Liver (tissue), 9 donors: Measurements from ENCODE around the gene HOATZ. TPM values are rescaled to one million over a fixed set of nuclear protein-coding genes. Genes with fewer than 3 reads are reported as not detected.

Source experiments
- DNase-seq: peaks from one replicate; pipeline ENCODE4 v3.0.0-alpha.2; 2017; ENCODE audit warnings: low spot score
- H3K27ac ChIP-seq, 2 donors: one replicate each; pipeline ENCODE4 v1.7.0; 2013; ENCODE audit warnings: inconsistent platforms in 2 of 2, low read length in 2 of 2, control low read depth in 1 of 2, low read depth in 1 of 2, mild to moderate bottlenecking in 1 of 2
- H3K27me3 ChIP-seq, 4 donors: one replicate each; pipeline versions ENCODE4 v1.6.1 to v1.7.0; 2013; ENCODE audit warnings: low read length in 3 of 4, inconsistent platforms in 1 of 4, mild to moderate bottlenecking in 1 of 4, moderate library complexity in 1 of 4; ENCODE audit not compliant: control insufficient read depth in 4 of 4, insufficient read depth in 4 of 4
- H3K36me3 ChIP-seq, 4 donors: one replicate each; pipeline versions ENCODE4 v1.6.1 to v1.7.0; 2013; ENCODE audit warnings: low read length in 3 of 4, mild to moderate bottlenecking in 3 of 4, low read depth in 1 of 4, moderate library complexity in 1 of 4; ENCODE audit not compliant: control insufficient read depth in 4 of 4, insufficient read depth in 3 of 4
- H3K4me1 ChIP-seq, 4 donors: one replicate each; pipeline versions ENCODE4 v1.6.1 to v1.7.0; 2013; ENCODE audit warnings: low read length in 3 of 4, mild to moderate bottlenecking in 3 of 4, moderate library complexity in 1 of 4; ENCODE audit not compliant: control insufficient read depth in 4 of 4, insufficient read depth in 4 of 4
- H3K4me3 ChIP-seq, 3 donors: one replicate each; pipeline versions ENCODE4 v1.6.1 to v1.7.0; 2013; ENCODE audit warnings: low read length in 3 of 3, control low read depth in 1 of 3, low read depth in 1 of 3, mild to moderate bottlenecking in 1 of 3
- H3K9ac ChIP-seq, 2 donors: one replicate each; pipeline ENCODE4 v1.7.0; 2013; ENCODE audit warnings: low read length in 2 of 2, mild to moderate bottlenecking in 2 of 2, moderate library complexity in 2 of 2, control low read depth in 1 of 2, low read depth in 1 of 2
- H3K9me3 ChIP-seq, 4 donors: one replicate each; pipeline versions ENCODE4 v1.6.1 to v1.7.0; 2013; ENCODE audit warnings: low read length in 3 of 4; ENCODE audit not compliant: control insufficient read depth in 4 of 4
- EGR1 ChIP-seq, 2 donors: IDR thresholded peaks; 2 replicates each; pipeline ENCODE4 v1.6.1; 2016 to 2018; ENCODE audit warnings: antibody characterized with exemption in 2 of 2, low read depth in 2 of 2
- FOXA1 ChIP-seq: IDR thresholded peaks from 2 replicates; pipeline ENCODE4 v1.6.1; 2016; ENCODE audit warnings: antibody characterized with exemption
- FOXA2 ChIP-seq: IDR thresholded peaks from 2 replicates; pipeline ENCODE4 v1.6.1; 2016; ENCODE audit warnings: antibody characterized with exemption
- GABPA ChIP-seq, 2 donors: IDR thresholded peaks in 1 of 2; conservative IDR thresholded peaks in 1 of 2; 2 replicates each; pipeline ENCODE4 v1.6.1; 2016; ENCODE audit warnings: antibody characterized with exemption in 2 of 2, mild to moderate bottlenecking in 1 of 2, moderate library complexity in 1 of 2
- HNF4G ChIP-seq: IDR thresholded peaks from 2 replicates; pipeline ENCODE4 v1.6.1; 2016; ENCODE audit warnings: antibody characterized with exemption
- JUND ChIP-seq, 2 donors: IDR thresholded peaks; 2 replicates each; pipeline ENCODE4 v1.6.1; 2016; ENCODE audit warnings: antibody characterized with exemption in 2 of 2
- NR2F2 ChIP-seq: IDR thresholded peaks from 2 replicates; pipeline ENCODE4 v1.6.1; 2016; ENCODE audit warnings: antibody characterized with exemption
- SP1 ChIP-seq: IDR thresholded peaks from 2 replicates; pipeline ENCODE4 v1.6.1; 2018; ENCODE audit warnings: antibody characterized with exemption, mild to moderate bottlenecking
- TAF1 ChIP-seq: conservative IDR thresholded peaks from 2 replicates; pipeline ENCODE4 v1.6.1; 2016; ENCODE audit warnings: antibody characterized with exemption, mild to moderate bottlenecking
- YY1 ChIP-seq: IDR thresholded peaks from 2 replicates; pipeline ENCODE4 v1.6.1; 2016; ENCODE audit warnings: antibody characterized with exemption, mild to moderate bottlenecking
- WGBS: extraction: QIAGEN DNeasy Blood & Tissue Kit; methylation state at CpG from one replicate; pipeline ENCODE4 v1.1.7; 2013; 5-methylcytosine and 5-hydroxymethylcytosine counted together
- polyA plus RNA-seq, 2 donors: library from polyadenylated mRNA; stranded (reverse) in 1 of 2; unstranded in 1 of 2; fragments of 200-250 nt in 1 of 2; fragments of >200 nt in 1 of 2; fragmentation: Nextera tagmentation in 1 of 2; extraction: Ambion mirVana in 1 of 2; gene quantifications; one replicate each; pipeline versions ENCODE4 v1.2.1 to v1.2.3, GENCODE V29; 2013 to 2015
- total RNA-seq, 2 donors: library from RNA; depleted of rRNA; stranded (reverse); fragments of >200 nt; gene quantifications; one replicate each; pipeline ENCODE4 v1.2.3, GENCODE V29; 2014
- TF ChIP-seq, protein P1 (sequence below): fragments of 150-350 bp; IDR thresholded peaks from 2 replicates; pipeline ENCODE4 v1.5.1; 2017; ENCODE audit warnings: improper control_type of control experiment, low read depth, low read length; ENCODE audit not compliant: missing input control
- TF ChIP-seq, protein P2 (sequence below): IDR thresholded peaks from 2 replicates; pipeline ENCODE4 v1.6.1; 2016; ENCODE audit warnings: antibody characterized with exemption
- TF ChIP-seq, protein P3 (sequence below): IDR thresholded peaks from 2 replicates; pipeline ENCODE4 v1.6.1; 2016; ENCODE audit warnings: antibody characterized with exemption, mild to moderate bottlenecking
- TF ChIP-seq, protein P4 (sequence below): IDR thresholded peaks from 2 replicates; pipeline ENCODE4 v1.6.1; 2016; ENCODE audit warnings: antibody characterized with exemption
- donor health status: healthy.
- donor health status: healthy.
- donor health status: healthy.
- donor health status: healthy.
- donor health status: healthy.

HOATZ gene
- total and polyA plus RNA-seq, 4 donors: not detected

- H3K27me3 ChIP-seq: no peaks in the 10 kb centered on the region
Measured at GRCh38 chr11:111474432-111474831, 40.1 kb upstream of the HOATZ start.

DNA sequence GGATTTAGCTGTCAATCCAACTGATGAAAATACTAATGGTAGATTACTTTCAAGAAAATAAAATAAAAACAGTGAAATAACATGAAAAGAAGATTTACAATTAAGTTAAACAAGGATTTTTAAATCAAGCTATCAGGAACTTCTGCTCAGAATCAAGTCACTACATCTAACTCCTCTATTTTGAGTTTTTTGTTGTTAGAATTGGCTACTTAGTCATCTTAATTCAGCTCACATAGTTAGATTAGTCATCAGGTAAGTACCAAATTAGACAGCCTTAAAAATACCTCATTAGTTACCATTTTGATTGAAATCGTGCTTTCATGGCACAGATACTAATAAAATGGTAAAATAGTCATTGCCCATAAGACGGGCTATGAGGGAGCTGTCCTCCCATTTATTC, 38.2 kb upstream of the HOATZ start:
- H3K4me1 ChIP-seq: no peaks in the 10 kb centered on the region
- 30% methylated on average over 2 of the region's 2 CpGs for WGBS
- no peak overlapping the region for H3K27ac ChIP-seq
- no peak for DNase-seq
- no peak overlapping the region for H3K9ac ChIP-seq
- H3K27me3 ChIP-seq: no peaks in the 10 kb centered on the region
- H3K36me3 ChIP-seq: no peaks in the 10 kb centered on the region
- TF ChIP-seq FOXA1: no peak
- no peak for TF ChIP-seq SP1
- no peak for TF ChIP-seq JUND (IDR thresholded peaks at IDR 0.05)
- no peak for TF ChIP-seq TAF1
- H3K4me3 ChIP-seq: no peak overlapping the region
- no peaks in the 10 kb centered on the region for H3K9me3 ChIP-seq

More at GRCh38 chr11:111474432-111474831, 40.1 kb upstream of the HOATZ start:
- Histone ChIP-seq H3K36me3 (no peaks in the 10 kb centered on the region), H3K27ac (no peak overlapping the region), H3K4me1 (no peaks in the 10 kb centered on the region), H3K4me3 (no peak overlapping the region), H3K9me3 (no peaks in the 10 kb centered on the region), H3K9ac (no peak overlapping the region)
- no peak for DNase-seq
- TF ChIP-seq, protein P1, sequence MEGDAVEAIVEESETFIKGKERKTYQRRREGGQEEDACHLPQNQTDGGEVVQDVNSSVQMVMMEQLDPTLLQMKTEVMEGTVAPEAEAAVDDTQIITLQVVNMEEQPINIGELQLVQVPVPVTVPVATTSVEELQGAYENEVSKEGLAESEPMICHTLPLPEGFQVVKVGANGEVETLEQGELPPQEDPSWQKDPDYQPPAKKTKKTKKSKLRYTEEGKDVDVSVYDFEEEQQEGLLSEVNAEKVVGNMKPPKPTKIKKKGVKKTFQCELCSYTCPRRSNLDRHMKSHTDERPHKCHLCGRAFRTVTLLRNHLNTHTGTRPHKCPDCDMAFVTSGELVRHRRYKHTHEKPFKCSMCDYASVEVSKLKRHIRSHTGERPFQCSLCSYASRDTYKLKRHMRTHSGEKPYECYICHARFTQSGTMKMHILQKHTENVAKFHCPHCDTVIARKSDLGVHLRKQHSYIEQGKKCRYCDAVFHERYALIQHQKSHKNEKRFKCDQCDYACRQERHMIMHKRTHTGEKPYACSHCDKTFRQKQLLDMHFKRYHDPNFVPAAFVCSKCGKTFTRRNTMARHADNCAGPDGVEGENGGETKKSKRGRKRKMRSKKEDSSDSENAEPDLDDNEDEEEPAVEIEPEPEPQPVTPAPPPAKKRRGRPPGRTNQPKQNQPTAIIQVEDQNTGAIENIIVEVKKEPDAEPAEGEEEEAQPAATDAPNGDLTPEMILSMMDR: no peak
- TF ChIP-seq, protein P2, sequence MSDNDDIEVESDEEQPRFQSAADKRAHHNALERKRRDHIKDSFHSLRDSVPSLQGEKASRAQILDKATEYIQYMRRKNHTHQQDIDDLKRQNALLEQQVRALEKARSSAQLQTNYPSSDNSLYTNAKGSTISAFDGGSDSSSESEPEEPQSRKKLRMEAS: no peak
- no peak for TF ChIP-seq EGR1 (IDR thresholded peaks at IDR 0.05; ENCODE audit: low read depth in 2 of 2)
- no peak for TF ChIP-seq FOXA2
- TF ChIP-seq TAF1: no peak
- TF ChIP-seq, protein P3, sequence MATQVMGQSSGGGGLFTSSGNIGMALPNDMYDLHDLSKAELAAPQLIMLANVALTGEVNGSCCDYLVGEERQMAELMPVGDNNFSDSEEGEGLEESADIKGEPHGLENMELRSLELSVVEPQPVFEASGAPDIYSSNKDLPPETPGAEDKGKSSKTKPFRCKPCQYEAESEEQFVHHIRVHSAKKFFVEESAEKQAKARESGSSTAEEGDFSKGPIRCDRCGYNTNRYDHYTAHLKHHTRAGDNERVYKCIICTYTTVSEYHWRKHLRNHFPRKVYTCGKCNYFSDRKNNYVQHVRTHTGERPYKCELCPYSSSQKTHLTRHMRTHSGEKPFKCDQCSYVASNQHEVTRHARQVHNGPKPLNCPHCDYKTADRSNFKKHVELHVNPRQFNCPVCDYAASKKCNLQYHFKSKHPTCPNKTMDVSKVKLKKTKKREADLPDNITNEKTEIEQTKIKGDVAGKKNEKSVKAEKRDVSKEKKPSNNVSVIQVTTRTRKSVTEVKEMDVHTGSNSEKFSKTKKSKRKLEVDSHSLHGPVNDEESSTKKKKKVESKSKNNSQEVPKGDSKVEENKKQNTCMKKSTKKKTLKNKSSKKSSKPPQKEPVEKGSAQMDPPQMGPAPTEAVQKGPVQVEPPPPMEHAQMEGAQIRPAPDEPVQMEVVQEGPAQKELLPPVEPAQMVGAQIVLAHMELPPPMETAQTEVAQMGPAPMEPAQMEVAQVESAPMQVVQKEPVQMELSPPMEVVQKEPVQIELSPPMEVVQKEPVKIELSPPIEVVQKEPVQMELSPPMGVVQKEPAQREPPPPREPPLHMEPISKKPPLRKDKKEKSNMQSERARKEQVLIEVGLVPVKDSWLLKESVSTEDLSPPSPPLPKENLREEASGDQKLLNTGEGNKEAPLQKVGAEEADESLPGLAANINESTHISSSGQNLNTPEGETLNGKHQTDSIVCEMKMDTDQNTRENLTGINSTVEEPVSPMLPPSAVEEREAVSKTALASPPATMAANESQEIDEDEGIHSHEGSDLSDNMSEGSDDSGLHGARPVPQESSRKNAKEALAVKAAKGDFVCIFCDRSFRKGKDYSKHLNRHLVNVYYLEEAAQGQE: no peak

DNA sequence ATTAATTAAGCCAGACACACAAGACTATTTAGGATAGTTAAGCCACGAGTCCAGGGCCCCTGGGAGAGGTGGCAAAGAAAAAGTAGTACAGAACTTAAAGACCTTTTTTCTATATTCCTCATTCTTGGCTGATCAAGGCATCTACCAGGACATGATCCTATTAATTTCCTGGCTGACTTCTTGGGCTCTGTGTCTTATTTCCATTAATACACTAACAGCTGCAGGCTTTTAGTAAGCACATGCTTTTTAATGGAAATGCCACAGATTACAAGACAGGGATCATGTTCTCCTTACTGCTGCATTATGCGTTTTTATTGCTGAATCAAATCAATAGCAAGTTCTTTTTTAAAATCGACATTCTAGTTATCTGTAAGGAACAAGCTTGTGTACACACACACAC, 37.6 kb upstream of the HOATZ start:
- Histone ChIP-seq H3K9me3 (no peaks in the 10 kb centered on the region), H3K4me3 (no peak overlapping the region), H3K27me3 (no peaks in the 10 kb centered on the region), H3K27ac (no peak overlapping the region), H3K36me3 (no peaks in the 10 kb centered on the region), H3K4me1 (no peaks in the 10 kb centered on the region), H3K9ac (no peak overlapping the region)
- WGBS: 53% methylated on average over 3 of the region's 3 CpGs
- no peak for DNase-seq
- TF ChIP-seq HNF4G (no peak), FOXA2 (no peak), GABPA (IDR thresholded peaks at IDR 0.05 in 1 of 2, conservative IDR thresholded peaks at IDR 0.05 in 1 of 2) (no peak), NR2F2 (no peak), EGR1 (IDR thresholded peaks at IDR 0.05; ENCODE audit: low read depth in 2 of 2) (no peak), SP1 (no peak), YY1 (no peak), TAF1 (no peak)
- TF ChIP-seq, protein P4, sequence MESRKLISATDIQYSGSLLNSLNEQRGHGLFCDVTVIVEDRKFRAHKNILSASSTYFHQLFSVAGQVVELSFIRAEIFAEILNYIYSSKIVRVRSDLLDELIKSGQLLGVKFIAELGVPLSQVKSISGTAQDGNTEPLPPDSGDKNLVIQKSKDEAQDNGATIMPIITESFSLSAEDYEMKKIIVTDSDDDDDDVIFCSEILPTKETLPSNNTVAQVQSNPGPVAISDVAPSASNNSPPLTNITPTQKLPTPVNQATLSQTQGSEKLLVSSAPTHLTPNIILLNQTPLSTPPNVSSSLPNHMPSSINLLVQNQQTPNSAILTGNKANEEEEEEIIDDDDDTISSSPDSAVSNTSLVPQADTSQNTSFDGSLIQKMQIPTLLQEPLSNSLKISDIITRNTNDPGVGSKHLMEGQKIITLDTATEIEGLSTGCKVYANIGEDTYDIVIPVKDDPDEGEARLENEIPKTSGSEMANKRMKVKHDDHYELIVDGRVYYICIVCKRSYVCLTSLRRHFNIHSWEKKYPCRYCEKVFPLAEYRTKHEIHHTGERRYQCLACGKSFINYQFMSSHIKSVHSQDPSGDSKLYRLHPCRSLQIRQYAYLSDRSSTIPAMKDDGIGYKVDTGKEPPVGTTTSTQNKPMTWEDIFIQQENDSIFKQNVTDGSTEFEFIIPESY: no peak
- TF ChIP-seq, protein P1: no peak
- TF ChIP-seq, protein P3: no peak
